Karpas-422 (cell line): ENCODE measurements around the gene FAM20C. TPM values are rescaled to one million over a fixed set of nuclear protein-coding genes. Genes with fewer than 3 reads are reported as not detected.
"Not testable (repeated sequence)": the region's sequence is repeated elsewhere in the genome, so short reads cannot be mapped to it uniquely, and the experiment has no call there.

ENCODE experiments used
- DNase-seq: peaks from one replicate; pipeline ENCODE4 v3.0.0-alpha.2; 2015
- H2AFZ ChIP-seq: fragments of 200-600 bp; sonication (generic); 2 replicates; pipeline ENCODE4 v1.6.1; 2014; ENCODE audit warnings: antibody characterized with exemption, low read length, mixed read lengths
- H3K27ac ChIP-seq: fragments of 200-600 bp; sonication (generic); 2 replicates; pipeline ENCODE4 v1.5.1; 2014; ENCODE audit warnings: mild to moderate bottlenecking, low read length, moderate library complexity
- H3K27me3 ChIP-seq: fragments of 200-600 bp; sonication (generic); 2 replicates; pipeline ENCODE4 v1.6.1; 2014; ENCODE audit warnings: low read length, mixed read lengths
- H3K36me3 ChIP-seq: fragments of 200-600 bp; sonication (generic); 2 replicates; pipeline ENCODE4 v1.6.1; 2014; ENCODE audit warnings: low read length, mixed read lengths; ENCODE audit not compliant: insufficient read depth
- H3K4me1 ChIP-seq: fragments of 200-600 bp; sonication (generic); 2 replicates; pipeline ENCODE4 v1.6.1; 2014; ENCODE audit warnings: mild to moderate bottlenecking, low read length, mixed read lengths
- H3K4me2 ChIP-seq: fragments of 200-600 bp; sonication (generic); 2 replicates; pipeline ENCODE4 v1.6.1; 2014; ENCODE audit warnings: low read length, low read depth, mild to moderate bottlenecking; ENCODE audit not compliant: poor library complexity, severe bottlenecking
- H3K4me3 ChIP-seq: fragments of 200-600 bp; sonication (generic); 2 replicates; pipeline ENCODE4 v1.5.1; 2014; ENCODE audit warnings: mild to moderate bottlenecking, antibody characterized with exemption, low read length, mixed read lengths
- H3K79me2 ChIP-seq: fragments of 200-600 bp; sonication (generic); 2 replicates; pipeline ENCODE4 v1.6.1; 2014; ENCODE audit warnings: mild to moderate bottlenecking, low read length, mixed read lengths
- H3K9ac ChIP-seq: fragments of 200-600 bp; sonication (generic); 2 replicates; pipeline ENCODE4 v1.6.0; 2014; ENCODE audit warnings: low read length
- H3K9me2 ChIP-seq: fragments of 200-600 bp; sonication (generic), shearing (Covaris generic); replicated peaks from 2 replicates; pipeline ENCODE4 v1.6.0; 2014; ENCODE audit warnings: mild to moderate bottlenecking, low read length, moderate library complexity; ENCODE audit not compliant: insufficient read depth
- H3K9me3 ChIP-seq: fragments of 300-700, 200-600 bp; sonication (generic); 2 replicates; pipeline ENCODE4 v1.6.1; 2014; ENCODE audit warnings: low read length, mixed read lengths
- H4K20me1 ChIP-seq: fragments of 200-600 bp; sonication (generic); 2 replicates; pipeline ENCODE4 v1.6.1; 2014; ENCODE audit warnings: mild to moderate bottlenecking, antibody characterized with exemption, low read length, low read depth; ENCODE audit not compliant: insufficient read depth
- total RNA-seq: library from RNA; depleted of rRNA; stranded (reverse); fragments of >200 nt; shearing (Covaris generic); gene quantifications from 2 replicates; pipeline ENCODE4 v1.2.3, GENCODE V29; 2014; ENCODE audit warnings: low replicate concordance

FAM20C gene
- total RNA-seq, 1 experiment from 2014 or later: not detected

- no peaks in the 10 kb centered on the region for H3K27me3 ChIP-seq
- H2AFZ ChIP-seq: no peak overlapping the region
- no peaks in the 10 kb centered on the region for H3K36me3 ChIP-seq
- no peak for DNase-seq
- no peak overlapping the region for H3K27ac ChIP-seq
- no peaks in the 10 kb centered on the region for H4K20me1 ChIP-seq
- no peaks in the 10 kb centered on the region for H3K4me1 ChIP-seq
- H3K9me3 ChIP-seq: no peaks in the 10 kb centered on the region
- no peaks in the 10 kb centered on the region for H3K79me2 ChIP-seq
- H3K9ac ChIP-seq: no peak overlapping the region
- H3K4me2 ChIP-seq: no peak overlapping the region
- H3K4me3 ChIP-seq: no peak overlapping the region
- no peaks in the 10 kb centered on the region for H3K9me2 ChIP-seq
Observed at GRCh38 chr7:293681-294439, 101.5 kb downstream of the FAM20C start.

GRCh38 chr7:294440-295154, 102.2 kb downstream of the FAM20C start:
- no peak for DNase-seq
- Histone ChIP-seq H3K9me2 (no peaks in the 10 kb centered on the region), H3K9me3 (no peaks in the 10 kb centered on the region), H3K27me3 (no peaks in the 10 kb centered on the region), H3K9ac (no peak overlapping the region), H3K4me1 (no peaks in the 10 kb centered on the region), H3K4me3 (no peak overlapping the region), H3K79me2 (no peaks in the 10 kb centered on the region), H2AFZ (no peak overlapping the region), H3K27ac (no peak overlapping the region), H4K20me1 (no peaks in the 10 kb centered on the region), H3K4me2 (no peak overlapping the region), H3K36me3 (no peaks in the 10 kb centered on the region)

- no peaks in the 10 kb centered on the region for H3K79me2 ChIP-seq
- no peak overlapping the region for H3K27ac ChIP-seq
- no peak overlapping the region for H3K4me2 ChIP-seq
- no peak overlapping the region for H3K4me3 ChIP-seq
- H3K9me3 ChIP-seq: no peaks in the 10 kb centered on the region
- no peak overlapping the region for H3K9ac ChIP-seq
- no peaks in the 10 kb centered on the region for H4K20me1 ChIP-seq
- H2AFZ ChIP-seq: no peak overlapping the region
- H3K27me3 ChIP-seq: no peaks in the 10 kb centered on the region
- no peak for DNase-seq
- H3K4me1 ChIP-seq: no peaks in the 10 kb centered on the region
- H3K9me2 ChIP-seq: no peaks in the 10 kb centered on the region
- H3K36me3 ChIP-seq: no peaks in the 10 kb centered on the region
Observed at GRCh38 chr7:295155-296154, 103.1 kb downstream of the FAM20C start.

- Histone ChIP-seq H3K9me3 (no peaks in the 10 kb centered on the region), H3K27me3 (no peaks in the 10 kb centered on the region), H3K9ac (no peak overlapping the region), H3K4me2 (no peak overlapping the region), H3K4me1 (no peaks in the 10 kb centered on the region), H3K79me2 (no peaks in the 10 kb centered on the region), H3K36me3 (no peaks in the 10 kb centered on the region), H2AFZ (no peak overlapping the region), H3K27ac (no peak overlapping the region), H3K9me2 (no peaks in the 10 kb centered on the region), H4K20me1 (no peaks in the 10 kb centered on the region), H3K4me3 (no peak overlapping the region)
- DNase-seq: no peak
Observed at GRCh38 chr7:296373-296945, 104.1 kb downstream of the FAM20C start.

- not testable (repeated sequence) for H3K36me3 ChIP-seq, H3K4me2 ChIP-seq, H3K4me1 ChIP-seq, H3K4me3 ChIP-seq, H3K9ac ChIP-seq, DNase-seq, H3K9me3 ChIP-seq, H3K79me2 ChIP-seq, H2AFZ ChIP-seq, H3K9me2 ChIP-seq, H3K27ac ChIP-seq, H3K27me3 ChIP-seq, H4K20me1 ChIP-seq
Observed at GRCh38 chr7:297141-297540, 104.8 kb downstream of the FAM20C start.

GRCh38 chr7:297611-298374, 105.4 kb downstream of the FAM20C start:
- Histone ChIP-seq H3K9me2 (no peaks in the 10 kb centered on the region), H3K36me3 (no peaks in the 10 kb centered on the region), H3K79me2 (no peaks in the 10 kb centered on the region), H3K4me3 (no peak overlapping the region), H3K4me1 (no peaks in the 10 kb centered on the region), H3K27ac (no peak overlapping the region), H2AFZ (no peak overlapping the region), H4K20me1 (no peaks in the 10 kb centered on the region), H3K27me3 (no peaks in the 10 kb centered on the region), H3K9ac (no peak overlapping the region), H3K4me2 (no peak overlapping the region), H3K9me3 (no peaks in the 10 kb centered on the region)
- DNase-seq: no peak

GRCh38 chr7:298375-298702, 106.0 kb downstream of the FAM20C start:
- Histone ChIP-seq H3K4me1 (no peaks in the 10 kb centered on the region), H3K4me3 (no peak overlapping the region), H3K4me2 (no peak overlapping the region), H3K27me3 (no peaks in the 10 kb centered on the region), H3K36me3 (no peaks in the 10 kb centered on the region), H3K9me2 (no peaks in the 10 kb centered on the region), H3K9me3 (no peaks in the 10 kb centered on the region), H4K20me1 (no peaks in the 10 kb centered on the region), H3K27ac (no peak overlapping the region), H3K79me2 (no peaks in the 10 kb centered on the region), H2AFZ (no peak overlapping the region), H3K9ac (no peak overlapping the region)
- DNase-seq: no peak
